Measurements from ENCODE around the gene TRAPPC4. TPM values are rescaled to one million over a fixed set of nuclear protein-coding genes. Genes with fewer than 3 reads are reported as not detected.
"Not testable (repeated sequence)": the region's sequence is repeated elsewhere in the genome, so short reads cannot be mapped to it uniquely, and the experiment has no call there.

Gene TRAPPC4
- total and polyA plus RNA-seq, 9 donors = 34.0 to 59.1 (median 55.1) TPM

DNA sequence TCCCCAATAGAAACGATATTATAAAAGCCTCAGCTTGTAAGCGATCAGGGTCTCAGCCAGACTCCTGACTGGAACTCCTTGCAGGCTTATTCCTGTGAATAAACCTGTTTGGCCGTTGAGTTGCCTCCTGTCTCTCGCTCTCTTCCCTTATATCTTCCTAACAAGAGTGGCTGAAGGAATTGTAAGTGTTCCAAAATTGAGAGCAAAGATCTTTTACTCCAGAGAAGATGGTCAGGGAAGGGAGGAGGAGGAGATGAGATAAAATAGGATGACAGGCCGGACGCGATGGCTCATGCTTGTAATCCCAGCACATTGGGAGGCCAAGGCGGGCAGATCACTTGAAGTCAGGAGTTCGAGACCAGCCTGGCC is 13.3 kb downstream of the TRAPPC4 start:
- no peak for DNase-seq
- Histone ChIP-seq H3K4me3 (no peak overlapping the region), H3K27ac (no peak overlapping the region), H3K4me1 (ENCODE audit: insufficient read depth) (peaks cover 2% of the 10 kb centered on the region), H3K9me3 (no peaks in the 10 kb centered on the region), H3K27me3 (no peaks in the 10 kb centered on the region), H3K36me3 (no peaks in the 10 kb centered on the region)
- 61 to 70% (median 69%) methylated on average over 8 to 9 of the region's 9 CpGs for WGBS, 3 donors
- TF ChIP-seq POLR2A (IDR thresholded peaks at IDR 0.05) (no peak), EP300 (IDR thresholded peaks at IDR 0.05) (no peak)
- TF ChIP-seq, protein P1, sequence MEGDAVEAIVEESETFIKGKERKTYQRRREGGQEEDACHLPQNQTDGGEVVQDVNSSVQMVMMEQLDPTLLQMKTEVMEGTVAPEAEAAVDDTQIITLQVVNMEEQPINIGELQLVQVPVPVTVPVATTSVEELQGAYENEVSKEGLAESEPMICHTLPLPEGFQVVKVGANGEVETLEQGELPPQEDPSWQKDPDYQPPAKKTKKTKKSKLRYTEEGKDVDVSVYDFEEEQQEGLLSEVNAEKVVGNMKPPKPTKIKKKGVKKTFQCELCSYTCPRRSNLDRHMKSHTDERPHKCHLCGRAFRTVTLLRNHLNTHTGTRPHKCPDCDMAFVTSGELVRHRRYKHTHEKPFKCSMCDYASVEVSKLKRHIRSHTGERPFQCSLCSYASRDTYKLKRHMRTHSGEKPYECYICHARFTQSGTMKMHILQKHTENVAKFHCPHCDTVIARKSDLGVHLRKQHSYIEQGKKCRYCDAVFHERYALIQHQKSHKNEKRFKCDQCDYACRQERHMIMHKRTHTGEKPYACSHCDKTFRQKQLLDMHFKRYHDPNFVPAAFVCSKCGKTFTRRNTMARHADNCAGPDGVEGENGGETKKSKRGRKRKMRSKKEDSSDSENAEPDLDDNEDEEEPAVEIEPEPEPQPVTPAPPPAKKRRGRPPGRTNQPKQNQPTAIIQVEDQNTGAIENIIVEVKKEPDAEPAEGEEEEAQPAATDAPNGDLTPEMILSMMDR (IDR thresholded peaks at IDR 0.05) = no peak
- intact Hi-C loops (cut with DNase I) = loop anchor here in 1 of 4 donors (10.0 kb wide), 1 partner anchor 163 kb away; no protein-coding TSS in a partner anchor

DNA sequence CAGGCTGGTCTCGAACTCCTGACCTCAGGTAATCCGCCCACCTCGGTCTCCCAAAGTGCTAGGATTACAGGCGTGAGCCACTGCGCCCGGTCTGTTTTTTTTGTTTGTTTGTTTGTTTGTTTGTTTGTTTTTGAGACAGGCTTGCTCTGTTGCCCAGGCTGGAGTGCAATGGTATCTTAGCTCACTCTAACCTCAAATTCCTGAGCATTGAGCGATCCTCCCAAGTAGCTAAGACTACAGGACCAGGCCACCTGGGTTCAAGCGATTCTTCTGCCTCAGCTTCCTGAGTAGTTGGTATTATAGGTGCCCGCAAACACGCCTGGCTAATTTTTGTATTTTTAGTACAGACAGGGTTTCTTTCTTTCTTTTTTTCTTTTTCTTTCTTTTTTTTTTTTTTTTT is 14.9 kb downstream of the TRAPPC4 start:
- H3K4me1 ChIP-seq (ENCODE audit: insufficient read depth); H3K27me3 ChIP-seq; H3K4me3 ChIP-seq; H3K9me3 ChIP-seq; H3K36me3 ChIP-seq; DNase-seq; H3K27ac ChIP-seq: not testable (repeated sequence)
- intact Hi-C loops (cut with DNase I) = loop anchor here in 1 of 4 donors (10.0 kb wide), 1 partner anchor 161 kb away; no protein-coding TSS in a partner anchor
- WGBS, 3 donors = 79 to 81% (median 79%) methylated on average over 10 of the region's 10 CpGs

DNA sequence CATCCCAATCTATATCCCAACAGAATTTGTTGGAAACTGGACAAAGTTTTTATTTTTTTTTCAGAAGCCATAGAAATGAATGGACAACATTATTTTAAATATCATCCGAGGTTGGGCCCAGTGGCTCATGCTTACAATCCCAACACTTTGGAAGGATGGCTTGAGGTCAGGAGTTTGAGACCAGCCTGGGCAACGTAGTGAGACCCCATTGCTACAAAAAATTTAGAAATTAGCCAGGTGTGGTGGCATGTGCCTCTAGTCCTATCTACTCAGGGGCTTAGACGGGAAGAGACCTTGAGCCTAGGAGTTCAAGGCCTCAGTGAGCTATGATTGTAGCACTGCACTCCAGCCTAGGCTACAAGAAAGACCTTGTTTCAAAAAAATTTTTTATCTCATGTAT is 16.2 kb downstream of the TRAPPC4 start:
- 56 to 72% (median 60%) methylated on average over 3 of the region's 3 CpGs for WGBS, 3 donors
- Histone ChIP-seq H3K4me3 (no peak overlapping the region), H3K36me3 (no peaks in the 10 kb centered on the region), H3K9me3 (no peaks in the 10 kb centered on the region), H3K27me3 (no peaks in the 10 kb centered on the region), H3K27ac (no peak overlapping the region), H3K4me1 (ENCODE audit: insufficient read depth) (peaks cover 2% of the 10 kb centered on the region)
- no peak for TF ChIP-seq EP300 (IDR thresholded peaks at IDR 0.05)
- TF ChIP-seq, protein P1 (IDR thresholded peaks at IDR 0.05) = no peak
- TF ChIP-seq POLR2A (IDR thresholded peaks at IDR 0.05) = no peak
- DNase-seq = no peak
- intact Hi-C loops (cut with DNase I) = loop anchor here in 1 of 4 donors (10.0 kb wide), 1 partner anchor 160 kb away; no protein-coding TSS in a partner anchor

DNA sequence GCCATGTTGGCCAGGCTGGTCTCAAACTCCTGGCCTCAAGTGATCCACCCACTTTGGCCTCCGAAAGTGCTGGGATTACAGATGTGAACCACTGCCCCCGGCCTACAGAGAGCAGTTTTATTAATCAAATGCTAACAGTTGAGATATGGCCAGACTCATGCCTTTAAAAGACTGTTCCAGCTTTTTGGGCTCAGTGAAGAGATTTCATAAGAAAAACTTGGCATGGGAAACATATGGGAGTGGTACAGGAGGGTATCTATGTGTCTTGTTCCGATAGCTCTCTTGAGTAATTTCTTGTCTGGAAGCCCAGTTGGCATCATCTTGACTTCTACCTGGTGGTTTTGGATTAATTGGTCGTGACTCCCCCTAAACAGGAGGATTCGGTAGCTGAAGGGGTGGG is 20.3 kb downstream of the TRAPPC4 start:
- H3K4me1 ChIP-seq (ENCODE audit: insufficient read depth) = no peaks in the 10 kb centered on the region
- no peak overlapping the region for H3K4me3 ChIP-seq
- DNase-seq = no peak
- H3K9me3 ChIP-seq = no peaks in the 10 kb centered on the region
- WGBS, 3 donors = 69 to 74% (median 71%) methylated on average over 5 of the region's 5 CpGs
- intact Hi-C loops (cut with DNase I) = loop anchor here in 1 of 4 donors (10.0 kb wide), 1 partner anchor 156 kb away; no protein-coding TSS in a partner anchor
- H3K27me3 ChIP-seq = no peaks in the 10 kb centered on the region
- no peak overlapping the region for H3K27ac ChIP-seq
- no peaks in the 10 kb centered on the region for H3K36me3 ChIP-seq
- TF ChIP-seq EP300 (IDR thresholded peaks at IDR 0.05) = no peak
- no peak for TF ChIP-seq POLR2A (IDR thresholded peaks at IDR 0.05)
- TF ChIP-seq, protein P1 (IDR thresholded peaks at IDR 0.05) = no peak

DNA sequence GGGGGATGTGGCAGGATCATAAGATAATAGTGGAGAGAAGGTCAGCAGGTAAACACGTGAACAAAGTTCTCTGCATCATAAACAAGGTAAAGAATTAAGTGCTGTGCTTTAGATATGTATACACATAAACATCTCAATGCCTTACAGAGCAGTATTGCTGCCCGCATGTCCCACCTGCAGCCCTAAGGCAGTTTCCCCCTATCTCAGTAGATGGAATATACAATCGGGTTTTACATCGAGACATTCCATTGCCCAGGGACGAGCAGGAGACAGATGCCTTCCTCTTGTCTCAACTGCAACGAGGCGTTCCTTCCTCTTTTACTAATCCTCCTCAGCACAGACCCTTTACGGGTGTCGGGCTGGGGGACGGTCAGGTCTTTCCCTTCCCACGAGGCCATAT is 20.9 kb downstream of the TRAPPC4 start:
- H3K36me3 ChIP-seq; H3K27me3 ChIP-seq; H3K9me3 ChIP-seq; H3K27ac ChIP-seq; H3K4me1 ChIP-seq (ENCODE audit: insufficient read depth); H3K4me3 ChIP-seq; DNase-seq: not testable (repeated sequence)
- WGBS, 3 donors = 36 to 41% (median 38%) methylated on average over 11 of the region's 11 CpGs
- intact Hi-C loops (cut with DNase I) = loop anchor here in 1 of 4 donors (10.0 kb wide), 1 partner anchor 155 kb away; no protein-coding TSS in a partner anchor
